ENCODE data around the gene GLT6D1.

GRCh38 chr9:135609366-135609955 is 29.9 kb downstream of the GLT6D1 start:
- TF ChIP-seq, protein P1, sequence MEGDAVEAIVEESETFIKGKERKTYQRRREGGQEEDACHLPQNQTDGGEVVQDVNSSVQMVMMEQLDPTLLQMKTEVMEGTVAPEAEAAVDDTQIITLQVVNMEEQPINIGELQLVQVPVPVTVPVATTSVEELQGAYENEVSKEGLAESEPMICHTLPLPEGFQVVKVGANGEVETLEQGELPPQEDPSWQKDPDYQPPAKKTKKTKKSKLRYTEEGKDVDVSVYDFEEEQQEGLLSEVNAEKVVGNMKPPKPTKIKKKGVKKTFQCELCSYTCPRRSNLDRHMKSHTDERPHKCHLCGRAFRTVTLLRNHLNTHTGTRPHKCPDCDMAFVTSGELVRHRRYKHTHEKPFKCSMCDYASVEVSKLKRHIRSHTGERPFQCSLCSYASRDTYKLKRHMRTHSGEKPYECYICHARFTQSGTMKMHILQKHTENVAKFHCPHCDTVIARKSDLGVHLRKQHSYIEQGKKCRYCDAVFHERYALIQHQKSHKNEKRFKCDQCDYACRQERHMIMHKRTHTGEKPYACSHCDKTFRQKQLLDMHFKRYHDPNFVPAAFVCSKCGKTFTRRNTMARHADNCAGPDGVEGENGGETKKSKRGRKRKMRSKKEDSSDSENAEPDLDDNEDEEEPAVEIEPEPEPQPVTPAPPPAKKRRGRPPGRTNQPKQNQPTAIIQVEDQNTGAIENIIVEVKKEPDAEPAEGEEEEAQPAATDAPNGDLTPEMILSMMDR (IDR thresholded peaks at IDR 0.05; ENCODE audit: low read depth, low read length): no peak
- no peak for TF ChIP-seq EZH2phosphoT487 (IDR thresholded peaks at IDR 0.05; ENCODE audit: low read depth)

Measured in OCI-LY3 (cell line).